Epithelial cell of esophagus (primary cell): ENCODE results near the gene FOSL1.
A peak's percentile ranks its signal among the peaks of the same experiment; 100 is the strongest.
"Not testable (repeated sequence)": the region's sequence is repeated elsewhere in the genome, so short reads cannot be mapped to it uniquely, and the experiment has no call there.

Source experiments
- DNase-seq: peaks from one replicate; pipeline ENCODE4 v3.0.0; 2010; ENCODE audit warnings: low read depth
- H3K4me3 ChIP-seq: 2 replicates; pipeline ENCODE4 v1.5.1; 2011; ENCODE audit warnings: mild to moderate bottlenecking, low read length, control low read depth
- TF ChIP-seq, protein P1 (sequence below): IDR thresholded peaks from 2 replicates; pipeline ENCODE4 v1.5.1; 2011; ENCODE audit warnings: low read depth, mild to moderate bottlenecking, low read length, control low read depth, inconsistent platforms; ENCODE audit not compliant: insufficient read depth; ENCODE audit errors: missing control alignments

Gene FOSL1

DNA sequence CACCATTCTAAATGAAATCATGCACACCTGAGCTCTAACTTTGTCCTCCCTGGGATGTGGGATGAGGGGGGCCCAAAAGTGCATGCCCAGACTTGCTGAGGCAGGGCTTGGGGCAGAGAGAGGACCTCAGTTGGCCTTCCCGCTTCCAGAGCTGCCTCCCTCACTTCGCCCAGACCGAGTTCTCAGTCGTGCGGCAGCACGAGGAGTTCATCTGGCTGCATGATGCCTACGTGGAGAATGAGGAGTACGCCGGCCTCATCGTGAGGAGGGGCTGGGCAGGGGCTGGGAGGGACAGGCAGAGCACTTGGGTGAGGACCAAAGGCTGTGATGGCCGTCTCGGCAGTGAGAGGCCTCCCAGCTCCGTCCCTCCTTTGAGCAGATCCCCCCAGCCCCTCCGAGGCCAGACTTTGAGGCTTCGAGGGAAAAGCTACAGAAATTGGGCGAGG is 50.4 kb downstream of the FOSL1 start:
- DNase-seq = no peak
- H3K4me3 ChIP-seq = no peak overlapping the region
- TF ChIP-seq, protein P1, sequence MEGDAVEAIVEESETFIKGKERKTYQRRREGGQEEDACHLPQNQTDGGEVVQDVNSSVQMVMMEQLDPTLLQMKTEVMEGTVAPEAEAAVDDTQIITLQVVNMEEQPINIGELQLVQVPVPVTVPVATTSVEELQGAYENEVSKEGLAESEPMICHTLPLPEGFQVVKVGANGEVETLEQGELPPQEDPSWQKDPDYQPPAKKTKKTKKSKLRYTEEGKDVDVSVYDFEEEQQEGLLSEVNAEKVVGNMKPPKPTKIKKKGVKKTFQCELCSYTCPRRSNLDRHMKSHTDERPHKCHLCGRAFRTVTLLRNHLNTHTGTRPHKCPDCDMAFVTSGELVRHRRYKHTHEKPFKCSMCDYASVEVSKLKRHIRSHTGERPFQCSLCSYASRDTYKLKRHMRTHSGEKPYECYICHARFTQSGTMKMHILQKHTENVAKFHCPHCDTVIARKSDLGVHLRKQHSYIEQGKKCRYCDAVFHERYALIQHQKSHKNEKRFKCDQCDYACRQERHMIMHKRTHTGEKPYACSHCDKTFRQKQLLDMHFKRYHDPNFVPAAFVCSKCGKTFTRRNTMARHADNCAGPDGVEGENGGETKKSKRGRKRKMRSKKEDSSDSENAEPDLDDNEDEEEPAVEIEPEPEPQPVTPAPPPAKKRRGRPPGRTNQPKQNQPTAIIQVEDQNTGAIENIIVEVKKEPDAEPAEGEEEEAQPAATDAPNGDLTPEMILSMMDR = no peak

DNA sequence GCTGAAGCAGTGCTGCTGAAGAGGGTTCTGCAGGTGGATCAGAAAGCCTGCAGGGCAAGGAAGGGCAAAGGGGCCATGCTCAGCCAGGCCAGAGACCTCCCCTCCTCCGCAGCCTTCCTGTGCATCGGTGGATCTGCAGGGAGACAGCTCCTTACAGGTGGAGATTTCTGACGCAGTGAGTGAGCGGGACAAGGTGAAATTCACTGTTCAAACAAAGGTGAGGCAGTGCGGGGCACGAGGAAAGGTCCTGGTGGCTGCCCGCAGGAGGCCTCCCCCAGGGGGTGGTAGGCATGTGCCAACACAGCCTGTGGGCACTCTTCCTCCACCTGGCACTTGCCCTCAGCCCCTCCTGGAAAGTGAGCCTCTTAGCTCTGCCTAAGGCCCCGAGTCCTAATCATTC is 50.8 kb downstream of the FOSL1 start:
- TF ChIP-seq, protein P1 = no peak
- H3K4me3 ChIP-seq = no peak overlapping the region
- DNase-seq = no peak

DNA sequence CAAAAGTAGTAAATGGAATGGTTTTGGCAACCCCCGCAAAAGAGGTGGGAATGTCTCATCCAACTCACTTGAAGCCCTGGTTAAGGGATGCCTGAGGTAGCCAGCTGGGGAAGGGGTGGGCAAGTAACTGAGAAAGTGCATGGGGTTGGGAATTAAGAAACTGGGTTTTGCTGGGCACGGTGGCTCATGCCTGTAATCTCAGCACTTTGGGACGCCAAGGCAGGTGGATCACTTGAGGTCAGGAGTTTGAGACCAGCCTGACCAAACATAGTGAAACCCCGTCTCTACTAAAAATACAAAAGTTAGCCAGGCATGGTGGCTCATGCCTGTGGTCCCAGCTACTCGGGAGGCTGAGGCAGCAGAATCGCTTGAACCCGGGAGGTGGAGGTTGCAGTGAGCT is 51.5 kb downstream of the FOSL1 start:
- not testable (repeated sequence) for DNase-seq, H3K4me3 ChIP-seq

DNA sequence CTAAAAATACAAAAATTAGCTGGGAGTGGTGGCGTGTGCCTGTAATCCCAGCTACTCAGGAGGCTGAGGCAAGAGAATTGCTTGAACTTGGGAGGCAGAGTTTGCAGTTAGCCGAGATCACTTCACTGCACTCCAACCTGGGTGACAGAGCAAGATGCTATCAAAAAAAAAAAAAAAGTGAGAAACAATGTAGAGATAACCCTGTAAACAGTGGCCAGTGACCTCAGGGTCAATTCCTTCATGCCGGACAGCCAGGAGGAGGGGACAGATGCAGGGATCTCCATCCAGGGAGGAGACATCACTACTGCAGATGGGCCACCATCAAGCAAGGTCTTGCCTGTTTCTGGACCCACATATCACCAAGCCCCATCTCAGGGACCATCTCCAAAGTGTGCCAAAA is 52.4 kb downstream of the FOSL1 start:
- DNase-seq = no peak
- no peak overlapping the region for H3K4me3 ChIP-seq
- TF ChIP-seq, protein P1 = no peak

DNA sequence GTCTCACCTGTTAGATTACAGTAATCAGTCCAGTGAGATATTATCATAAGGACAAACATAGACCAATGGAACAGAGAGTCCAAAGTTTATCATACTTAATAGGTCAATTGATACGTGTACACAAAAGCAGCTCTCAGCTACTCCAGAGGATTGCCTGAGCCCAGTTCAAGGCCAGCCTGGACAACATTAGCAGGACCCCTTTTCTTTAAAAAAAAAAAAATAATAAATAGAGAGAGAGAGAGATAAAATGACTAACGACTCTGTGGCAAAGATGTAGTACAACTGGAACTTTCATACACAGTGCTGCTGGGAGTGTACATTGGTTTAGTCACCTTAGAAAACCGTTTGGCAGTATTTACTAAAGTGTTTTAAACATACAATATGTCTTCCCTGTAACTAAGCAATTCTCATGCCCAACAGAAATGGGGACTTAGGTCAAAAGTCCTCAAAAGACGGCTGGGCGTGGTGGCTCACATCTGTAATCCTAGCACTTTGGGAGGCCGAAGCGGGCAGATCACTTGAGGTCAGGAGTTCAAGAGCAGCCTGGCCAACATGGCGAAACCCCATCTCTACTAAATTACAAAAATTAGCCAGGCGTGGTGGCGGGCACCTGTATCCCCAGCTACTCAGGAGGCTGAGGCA is 55.8 kb downstream of the FOSL1 start:
- no peak for DNase-seq
- no peak overlapping the region for H3K4me3 ChIP-seq
- TF ChIP-seq, protein P1 = no peak

DNA sequence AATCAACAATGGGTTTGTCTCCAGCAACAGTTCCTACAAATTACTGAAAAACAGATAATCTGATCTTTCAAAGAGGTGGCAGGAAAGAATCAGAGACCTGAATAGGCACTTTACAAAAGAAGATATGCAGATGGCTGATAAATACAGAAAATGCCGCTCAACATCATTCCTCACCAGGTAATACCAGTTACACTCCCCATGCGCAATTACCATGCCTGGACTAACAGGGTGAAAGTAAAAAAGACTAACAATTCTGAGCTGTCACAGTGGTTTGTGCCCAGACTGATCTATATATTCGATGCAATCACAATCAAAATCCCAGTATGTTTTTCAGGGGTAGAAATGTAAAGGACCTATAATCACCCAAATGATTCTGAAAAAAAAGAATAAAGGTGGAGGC is 56.4 kb downstream of the FOSL1 start:
- DNase-seq = no peak
- H3K4me3 ChIP-seq = no peak overlapping the region
- TF ChIP-seq, protein P1 = no peak

DNA sequence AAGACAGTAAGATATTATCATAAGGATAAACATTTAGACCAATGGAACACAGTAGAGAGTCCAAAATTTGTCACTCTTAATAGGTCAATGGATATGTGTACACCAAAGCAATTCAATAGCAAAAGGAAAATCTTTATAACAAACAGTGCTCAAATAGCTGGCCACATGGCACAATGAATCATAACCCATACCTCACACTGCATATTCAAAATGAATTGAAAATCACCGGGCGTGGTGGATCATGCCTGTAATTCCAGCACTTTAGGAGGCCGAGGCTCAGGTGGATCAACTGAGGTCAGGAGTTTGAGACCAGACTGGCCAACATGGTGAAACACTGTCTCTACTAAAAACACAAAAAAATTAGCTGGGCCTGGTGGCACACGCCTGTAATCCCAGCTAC is 58.0 kb downstream of the FOSL1 start:
- H3K4me3 ChIP-seq = no peak overlapping the region
- peak; percentile 44 for DNase-seq
- TF ChIP-seq, protein P1 = no peak
